Fibroblast of mammary gland (primary cell): ENCODE results near the gene CD248.

ENCODE experiments used
- DNase-seq: peaks from one replicate; pipeline ENCODE4 v3.0.0-alpha.2; 2010; ENCODE audit warnings: low read depth
- H3K4me3 ChIP-seq: 2 replicates; pipeline ENCODE4 v1.5.1; 2011; ENCODE audit warnings: low read depth, mild to moderate bottlenecking, low read length, moderate library complexity; ENCODE audit not compliant: control insufficient read depth
- CTCF ChIP-seq: conservative IDR thresholded peaks from 2 replicates; pipeline ENCODE4 v1.5.1; 2011; ENCODE audit warnings: low read depth, low read length, inconsistent platforms; ENCODE audit not compliant: control insufficient read depth, insufficient read depth

Gene CD248

DNA sequence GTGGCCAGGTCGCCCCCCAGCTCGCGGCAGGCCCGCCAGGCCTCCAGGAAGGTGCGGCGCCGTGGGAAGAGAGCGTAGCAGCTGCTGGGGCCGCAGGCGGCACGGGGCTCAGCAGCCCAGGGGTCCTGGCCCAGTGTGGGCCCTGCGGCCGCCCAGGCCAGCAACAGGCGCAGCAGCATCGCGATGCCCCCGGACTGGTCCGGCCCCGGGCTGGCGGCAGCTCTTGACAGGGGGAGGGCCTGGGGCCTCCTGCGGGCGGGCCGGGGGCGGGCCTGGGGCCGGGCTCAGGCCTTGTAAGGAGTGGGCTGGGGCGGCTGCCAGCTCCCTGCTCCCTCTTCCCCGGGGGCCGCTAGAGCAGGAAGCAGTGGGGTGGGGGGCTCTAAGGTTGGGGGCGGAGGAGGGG, at the start of gene CD248:
TSS of gene CD248 (minus strand) at position 196 of the 403 bp plus-strand sequence. CDS start at position 179, 17 bp downstream.
- H3K4me3 ChIP-seq = peak within 1 kb of the TSS; percentile 63
- TF ChIP-seq CTCF = no peak
- peak; percentile 74 for DNase-seq

GRCh38 chr11:66365711-66366619, 49.1 kb upstream of the CD248 start:
- no peak for TF ChIP-seq CTCF
- DNase-seq = no peak

DNA sequence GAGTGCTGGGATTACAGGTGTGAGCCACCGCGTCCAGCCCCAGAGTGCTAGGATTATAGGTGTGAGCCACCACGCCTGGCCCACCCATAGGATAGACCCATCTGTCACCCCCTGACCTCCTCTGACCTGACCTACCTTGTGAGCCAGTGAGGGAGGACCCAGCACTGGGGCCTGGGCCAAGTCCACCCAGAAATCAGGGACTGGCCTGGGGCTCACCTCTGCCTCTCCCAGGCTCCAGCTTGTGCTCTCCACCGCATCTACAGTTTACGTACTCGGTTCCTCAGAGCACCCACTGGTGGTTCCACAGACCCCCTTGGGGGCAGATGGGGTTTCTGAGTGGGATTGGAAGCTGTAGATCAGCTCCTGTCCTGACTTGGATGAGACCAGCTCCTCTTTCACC, 48.3 kb upstream of the CD248 start:
- no peak overlapping the region for H3K4me3 ChIP-seq
- no peak for TF ChIP-seq CTCF
- DNase-seq = no peak

More at GRCh38 chr11:66365711-66366619, 49.1 kb upstream of the CD248 start:
- no peak overlapping the region for H3K4me3 ChIP-seq

- DNase-seq = peak; percentile 28
- peak; percentile 68 for TF ChIP-seq CTCF
- H3K4me3 ChIP-seq = no peak overlapping the region
Observed at GRCh38 chr11:66363805-66364535, 47.1 kb upstream of the CD248 start.

DNA sequence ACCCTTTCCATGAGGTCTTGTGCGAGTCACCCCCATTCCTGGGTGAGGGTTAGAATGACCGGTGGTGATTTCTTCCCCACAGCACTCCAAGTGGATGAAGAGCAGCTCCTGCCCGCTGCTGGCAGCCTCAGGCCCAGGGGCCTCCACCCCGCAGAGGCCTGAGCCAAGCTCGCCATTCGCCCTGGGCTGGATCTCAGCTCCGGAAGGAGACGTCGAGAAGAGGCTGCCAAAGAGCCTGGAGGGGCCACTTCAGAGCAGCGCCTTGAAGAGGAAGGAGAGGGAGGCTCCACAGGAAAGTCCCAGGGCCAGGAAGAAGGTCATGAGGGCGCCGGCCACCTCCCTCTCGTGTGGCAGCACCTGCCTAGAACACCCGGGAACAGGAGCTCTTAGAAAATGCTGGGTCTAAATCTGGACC, 46.4 kb upstream of the CD248 start:
- H3K4me3 ChIP-seq = no peak overlapping the region
- no peak for TF ChIP-seq CTCF
- DNase-seq = no peak

DNA sequence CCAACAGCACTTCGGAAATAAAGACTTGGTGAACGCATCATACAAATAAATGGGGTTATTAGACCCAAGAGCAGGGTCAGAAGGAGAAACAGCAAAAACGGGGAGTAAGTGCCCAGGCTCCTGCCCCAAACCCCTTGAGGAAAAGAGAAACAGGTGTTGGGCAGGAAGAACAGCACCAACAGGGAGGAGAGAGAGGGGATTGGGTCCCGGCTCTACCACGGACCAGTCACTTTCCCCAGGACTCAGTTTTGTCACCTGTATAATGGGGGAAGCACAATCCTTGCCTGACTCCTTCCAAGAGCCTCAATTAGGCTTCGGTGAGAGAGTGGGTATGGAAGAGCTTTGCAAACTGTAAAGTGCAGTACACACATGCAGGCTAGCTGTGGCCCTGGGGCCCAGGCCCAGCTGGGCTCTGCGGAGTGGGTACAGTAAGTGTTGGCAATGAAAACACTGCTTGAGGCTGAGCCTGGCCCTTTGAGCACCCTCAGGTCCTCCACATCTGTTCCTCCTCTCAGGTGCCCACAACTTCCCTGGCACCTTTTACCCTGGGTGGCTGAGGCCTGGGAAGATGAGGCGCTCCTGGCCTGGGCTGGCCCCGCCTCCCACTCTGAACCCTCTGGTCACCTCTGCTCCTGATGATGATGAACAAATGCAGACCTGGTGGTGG, 45.8 kb upstream of the CD248 start:
- no peak for DNase-seq
- no peak for TF ChIP-seq CTCF
- H3K4me3 ChIP-seq = no peak overlapping the region
